ENCODE measurements around the gene ZFP36L1. TPM values are rescaled to one million over a fixed set of nuclear protein-coding genes. Genes with fewer than 3 reads are reported as not detected.

ZFP36L1 gene
- total RNA-seq, 1 donor from 2014 or later: 385 TPM

- no peak for DNase-seq (ENCODE audit: low spot score)
- peaks cover 3% of the 10 kb centered on the region for H3K36me3 Mint-ChIP-seq (ENCODE audit: low read depth, unreplicated experiment)
- H3K4me3 Mint-ChIP-seq (ENCODE audit: unreplicated experiment): no peak overlapping the region
- peaks cover 26% of the 10 kb centered on the region for H3K4me1 Mint-ChIP-seq (ENCODE audit: unreplicated experiment)
- TF ChIP-seq CTCF (IDR thresholded peaks at IDR 0.05; ENCODE audit: unreplicated experiment): no peak
- H3K27me3 Mint-ChIP-seq (ENCODE audit: unreplicated experiment): peaks cover 13% of the 10 kb centered on the region
- no peaks in the 10 kb centered on the region for H3K9me3 Mint-ChIP-seq (ENCODE audit: unreplicated experiment)
- H3K27ac Mint-ChIP-seq (ENCODE audit: unreplicated experiment): no peak overlapping the region
Observed at GRCh38 chr14:68813318-68813838, 20.5 kb upstream of the ZFP36L1 start.

DNA sequence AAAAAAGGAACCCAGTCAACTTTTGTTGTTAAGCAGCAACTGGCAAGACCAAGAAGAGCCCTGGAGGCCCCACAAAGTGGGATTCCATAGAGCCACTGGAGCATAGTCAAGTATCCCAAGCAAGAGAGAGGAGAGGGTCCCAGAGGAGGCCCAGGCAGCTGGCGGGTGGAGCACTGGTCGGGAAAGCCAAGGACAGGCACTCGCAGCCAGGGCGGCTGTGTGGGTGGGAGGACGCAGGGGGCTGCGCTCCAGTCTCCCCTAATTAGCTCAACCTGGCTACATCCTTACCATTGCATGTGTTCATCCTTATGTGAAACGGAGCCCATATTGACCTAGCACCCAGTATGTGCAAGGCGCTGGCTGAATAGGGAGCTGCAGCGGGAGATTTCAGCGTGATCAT is 18.3 kb upstream of the ZFP36L1 start:
- Mint-ChIP-seq H3K9me3 (ENCODE audit: unreplicated experiment) (no peaks in the 10 kb centered on the region), H3K36me3 (ENCODE audit: low read depth, unreplicated experiment) (no peaks in the 10 kb centered on the region), H3K27me3 (ENCODE audit: unreplicated experiment) (peaks cover 3% of the 10 kb centered on the region), H3K27ac (ENCODE audit: unreplicated experiment) (no peak overlapping the region), H3K4me1 (ENCODE audit: unreplicated experiment) (peaks cover 33% of the 10 kb centered on the region), H3K4me3 (ENCODE audit: unreplicated experiment) (no peak overlapping the region)
- no peak for TF ChIP-seq CTCF (IDR thresholded peaks at IDR 0.05; ENCODE audit: unreplicated experiment)
- DNase-seq (ENCODE audit: low spot score): no peak

- TF ChIP-seq CTCF (IDR thresholded peaks at IDR 0.05; ENCODE audit: unreplicated experiment): no peak
- H3K4me3 Mint-ChIP-seq (ENCODE audit: unreplicated experiment): no peak overlapping the region
- peaks cover 29% of the 10 kb centered on the region for H3K4me1 Mint-ChIP-seq (ENCODE audit: unreplicated experiment)
- H3K36me3 Mint-ChIP-seq (ENCODE audit: low read depth, unreplicated experiment): peaks cover 4% of the 10 kb centered on the region
- H3K27me3 Mint-ChIP-seq (ENCODE audit: unreplicated experiment): peaks cover 3% of the 10 kb centered on the region
- no peak for DNase-seq (ENCODE audit: low spot score)
- H3K9me3 Mint-ChIP-seq (ENCODE audit: unreplicated experiment): no peaks in the 10 kb centered on the region
- no peak overlapping the region for H3K27ac Mint-ChIP-seq (ENCODE audit: unreplicated experiment)
Observed at GRCh38 chr14:68810173-68811153, 17.6 kb upstream of the ZFP36L1 start.

DNA sequence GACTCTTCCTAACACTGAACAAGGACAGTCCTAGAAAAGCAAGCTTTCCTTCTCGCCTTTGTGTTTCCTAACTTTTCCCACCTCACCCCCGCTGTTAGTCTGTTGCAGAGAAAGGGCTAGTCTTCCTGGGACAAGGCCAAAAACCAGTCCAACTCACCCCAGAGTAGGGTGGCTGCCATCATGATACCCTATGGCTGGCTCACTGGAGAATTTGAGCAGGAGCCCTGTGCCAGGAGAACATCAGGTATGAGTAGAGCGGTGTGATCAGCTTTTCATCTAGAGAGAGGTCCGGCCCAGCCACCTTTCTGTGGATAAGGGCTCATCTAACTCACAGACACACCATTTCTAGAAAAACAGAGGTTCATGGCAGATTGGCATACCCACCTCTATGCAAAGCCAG is 16.7 kb upstream of the ZFP36L1 start:
- H3K27me3 Mint-ChIP-seq (ENCODE audit: unreplicated experiment): no peaks in the 10 kb centered on the region
- peaks cover 20% of the 10 kb centered on the region for H3K4me1 Mint-ChIP-seq (ENCODE audit: unreplicated experiment)
- H3K9me3 Mint-ChIP-seq (ENCODE audit: unreplicated experiment): no peaks in the 10 kb centered on the region
- no peak for TF ChIP-seq CTCF (IDR thresholded peaks at IDR 0.05; ENCODE audit: unreplicated experiment)
- H3K27ac Mint-ChIP-seq (ENCODE audit: unreplicated experiment): no peak overlapping the region
- peaks cover 7% of the 10 kb centered on the region for H3K36me3 Mint-ChIP-seq (ENCODE audit: low read depth, unreplicated experiment)
- H3K4me3 Mint-ChIP-seq (ENCODE audit: unreplicated experiment): no peak overlapping the region
- DNase-seq (ENCODE audit: low spot score): no peak

Measured in endothelial cell (in vitro differentiated cells).